ENCODE data around the gene ZDHHC17.
"Not testable (repeated sequence)": the region's sequence is repeated elsewhere in the genome, so short reads cannot be mapped to it uniquely, and the experiment has no call there.

Gene ZDHHC17, protein sequence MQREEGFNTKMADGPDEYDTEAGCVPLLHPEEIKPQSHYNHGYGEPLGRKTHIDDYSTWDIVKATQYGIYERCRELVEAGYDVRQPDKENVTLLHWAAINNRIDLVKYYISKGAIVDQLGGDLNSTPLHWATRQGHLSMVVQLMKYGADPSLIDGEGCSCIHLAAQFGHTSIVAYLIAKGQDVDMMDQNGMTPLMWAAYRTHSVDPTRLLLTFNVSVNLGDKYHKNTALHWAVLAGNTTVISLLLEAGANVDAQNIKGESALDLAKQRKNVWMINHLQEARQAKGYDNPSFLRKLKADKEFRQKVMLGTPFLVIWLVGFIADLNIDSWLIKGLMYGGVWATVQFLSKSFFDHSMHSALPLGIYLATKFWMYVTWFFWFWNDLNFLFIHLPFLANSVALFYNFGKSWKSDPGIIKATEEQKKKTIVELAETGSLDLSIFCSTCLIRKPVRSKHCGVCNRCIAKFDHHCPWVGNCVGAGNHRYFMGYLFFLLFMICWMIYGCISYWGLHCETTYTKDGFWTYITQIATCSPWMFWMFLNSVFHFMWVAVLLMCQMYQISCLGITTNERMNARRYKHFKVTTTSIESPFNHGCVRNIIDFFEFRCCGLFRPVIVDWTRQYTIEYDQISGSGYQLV

DNA sequence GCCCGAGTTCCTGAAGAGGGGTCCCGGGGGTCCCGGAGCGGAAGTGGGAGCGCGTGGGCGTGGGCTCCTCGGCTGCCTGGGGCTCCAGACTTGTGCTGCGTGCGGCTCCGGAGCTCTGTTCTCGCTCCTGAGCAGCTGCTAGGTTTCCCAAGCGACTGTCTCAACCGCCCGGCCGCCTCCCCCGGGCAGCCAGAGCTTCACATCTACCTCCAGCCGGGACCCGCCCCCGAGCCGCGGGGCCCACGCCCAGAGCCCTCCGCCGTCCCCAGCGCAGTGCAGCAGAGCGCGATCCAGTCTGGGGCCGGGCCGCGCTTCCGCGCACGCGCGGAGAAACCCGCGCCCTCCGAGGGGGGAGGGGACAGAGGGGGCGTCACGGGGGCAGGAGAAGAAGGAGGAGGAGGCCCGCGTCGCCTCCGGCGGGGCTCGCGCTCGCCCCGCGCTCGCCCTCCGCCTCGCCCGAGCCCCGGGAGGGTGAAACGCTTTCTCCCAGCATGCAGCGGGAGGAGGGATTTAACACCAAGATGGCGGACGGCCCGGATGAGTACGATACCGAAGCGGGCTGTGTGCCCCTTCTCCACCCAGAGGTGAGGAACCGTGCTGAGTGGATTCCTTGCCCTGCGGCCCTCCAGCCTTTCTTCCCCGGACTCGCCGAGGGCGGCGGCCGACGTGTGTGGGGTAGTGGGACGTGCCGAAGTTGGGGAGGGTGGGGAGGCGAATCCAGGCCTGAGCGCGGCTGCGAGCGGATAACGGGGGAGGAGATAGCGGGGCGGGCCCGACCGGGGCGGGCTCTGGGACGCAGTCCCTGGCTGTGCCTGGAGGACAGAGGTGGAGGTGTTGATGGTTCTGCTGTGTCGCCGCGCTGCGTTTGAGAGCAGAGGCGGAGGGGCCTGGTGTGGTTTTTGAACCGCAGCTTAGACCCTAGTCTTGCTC is at the start of gene ZDHHC17:
TSS of gene ZDHHC17 (plus strand) at position 370 of the 930 bp plus-strand sequence. CDS start at position 492, 122 bp downstream.
- peak; percentile 93 for DNase-seq

DNA sequence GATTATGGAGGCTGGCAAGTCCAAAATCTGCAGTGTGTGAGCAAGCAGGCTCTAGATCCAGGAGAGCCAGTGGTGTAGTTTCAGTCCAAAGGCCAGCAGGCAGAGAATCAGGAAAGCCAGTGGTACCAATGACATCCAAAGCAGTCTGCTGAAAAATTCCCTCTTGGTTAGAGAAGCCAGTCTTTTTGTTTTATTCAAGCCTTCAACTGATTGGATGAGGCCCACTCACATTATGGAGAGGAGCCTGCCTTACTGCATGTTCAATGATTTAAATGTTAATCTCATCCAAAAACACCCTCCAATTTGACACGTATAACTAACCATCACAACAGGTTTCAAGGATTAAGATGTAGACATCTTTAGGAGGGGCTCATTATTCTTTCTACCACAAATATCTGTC is 49.5 kb upstream of the ZDHHC17 start:
- no peak for DNase-seq

GRCh38 chr12:76714861-76715260 is 49.1 kb upstream of the ZDHHC17 start:
- no peak for DNase-seq

DNA sequence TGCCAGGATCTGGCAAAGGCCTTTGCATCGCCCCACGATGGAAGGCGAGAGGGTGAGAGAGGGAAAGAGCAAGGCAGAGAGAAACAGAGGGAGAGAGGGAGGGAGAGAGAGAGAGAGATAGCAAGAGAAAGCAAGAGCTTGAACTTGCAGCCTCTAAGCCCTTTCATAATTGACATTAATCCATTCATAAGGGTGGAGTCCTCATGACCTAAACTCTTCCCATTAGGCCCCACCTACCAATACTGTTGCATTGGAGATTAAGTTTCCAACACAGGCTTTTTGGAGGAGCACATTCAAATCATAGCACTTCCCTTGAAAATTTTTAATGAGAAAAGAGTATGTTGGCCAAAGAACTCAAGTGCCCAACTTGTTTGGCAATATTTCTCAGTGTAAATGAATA is 48.6 kb upstream of the ZDHHC17 start:
- DNase-seq = no peak

DNA sequence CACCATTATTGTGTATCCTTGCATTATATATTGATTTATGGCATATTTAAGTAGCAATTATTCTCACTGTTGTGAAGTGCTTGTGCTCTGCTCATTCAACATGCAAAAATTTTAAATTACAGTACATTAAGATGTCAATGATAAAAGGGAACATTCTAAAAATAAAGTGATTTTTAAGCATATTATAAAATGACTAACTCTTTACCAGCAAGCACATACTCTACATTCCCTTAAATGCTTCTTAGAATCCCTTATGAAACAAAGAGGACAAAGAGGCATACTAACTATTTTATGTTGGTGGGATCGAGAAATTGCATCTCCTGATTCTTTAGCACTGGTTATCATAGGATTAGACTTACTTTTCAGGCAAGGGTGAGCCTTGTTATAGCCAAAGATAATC is 46.6 kb upstream of the ZDHHC17 start:
- DNase-seq = no peak

- no peak for DNase-seq
Measured at GRCh38 chr12:76719171-76720041, 44.5 kb upstream of the ZDHHC17 start.

GRCh38 chr12:76720068-76720467 is 43.8 kb upstream of the ZDHHC17 start:
- no peak for DNase-seq

GRCh38 chr12:76726626-76727025 is 37.3 kb upstream of the ZDHHC17 start:
- no peak for DNase-seq

DNA sequence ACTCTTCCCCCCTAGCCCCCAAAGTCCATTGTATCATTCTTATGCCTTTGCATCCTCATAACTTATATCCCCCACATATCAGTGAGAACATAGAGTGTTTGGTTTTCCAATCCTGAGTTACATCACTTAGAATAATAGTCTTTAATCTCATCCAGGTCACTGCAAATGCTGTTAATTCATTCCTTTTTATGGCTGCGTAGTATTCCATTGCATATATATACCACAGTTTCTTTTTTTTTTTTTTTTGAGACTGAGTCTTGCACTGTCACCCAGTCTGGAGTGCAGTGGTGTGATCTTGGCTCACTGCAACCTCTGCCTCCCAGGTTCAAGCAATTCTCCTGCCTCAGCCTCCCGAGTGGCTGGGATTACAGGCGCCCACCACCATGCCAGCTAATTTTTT is 31.7 kb upstream of the ZDHHC17 start:
- not testable (repeated sequence) for DNase-seq

DNA sequence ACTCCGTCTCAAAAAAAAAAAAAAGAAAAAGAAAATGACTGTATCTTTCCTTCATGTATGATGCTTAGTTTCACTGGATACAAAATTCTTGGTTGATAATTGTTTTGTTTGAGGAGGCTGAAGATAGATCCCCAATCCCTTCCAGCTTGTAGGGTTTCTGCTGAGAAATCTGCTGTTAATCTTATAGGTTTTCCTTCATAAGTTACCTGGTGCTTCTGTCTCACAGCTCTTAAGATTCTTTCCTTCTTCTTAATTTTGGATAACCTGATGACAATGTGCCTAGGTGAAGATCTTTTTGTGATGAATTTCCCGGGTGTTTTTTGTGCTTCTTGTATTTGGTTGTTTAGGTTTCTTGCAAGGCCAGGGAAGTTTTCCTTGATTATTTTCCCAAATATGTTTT is 26.2 kb upstream of the ZDHHC17 start:
- DNase-seq = not testable (repeated sequence)

- DNase-seq = no peak
Measured at GRCh38 chr12:76738824-76739579, 24.9 kb upstream of the ZDHHC17 start.

- DNase-seq = no peak
Measured at GRCh38 chr12:76739896-76740295, 24.0 kb upstream of the ZDHHC17 start.

- DNase-seq = no peak
Measured at GRCh38 chr12:76740501-76740900, 23.4 kb upstream of the ZDHHC17 start.

DNA sequence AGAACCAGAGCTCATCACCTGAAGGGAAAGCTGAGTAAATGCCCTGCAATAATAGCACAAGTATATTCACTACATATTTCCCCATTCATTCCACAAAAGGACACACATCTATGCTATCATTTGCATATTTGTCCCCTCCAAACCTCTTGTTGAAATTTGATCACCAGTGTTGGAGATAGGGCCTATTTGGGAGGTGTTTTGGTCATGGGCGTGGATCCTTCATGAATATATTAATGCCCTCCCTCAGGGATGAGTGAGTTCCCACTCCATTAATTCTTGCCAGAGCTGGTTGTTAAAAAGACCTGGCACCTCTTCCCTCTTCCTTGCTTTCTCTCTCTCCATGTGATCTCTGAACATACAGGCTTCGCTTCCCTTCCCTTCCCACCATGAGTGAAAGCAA is 18.6 kb upstream of the ZDHHC17 start:
- no peak for DNase-seq

- no peak for DNase-seq
Measured at GRCh38 chr12:76746516-76746915, 17.4 kb upstream of the ZDHHC17 start.

- no peak for DNase-seq
Measured at GRCh38 chr12:76747245-76747644, 16.7 kb upstream of the ZDHHC17 start.

DNA sequence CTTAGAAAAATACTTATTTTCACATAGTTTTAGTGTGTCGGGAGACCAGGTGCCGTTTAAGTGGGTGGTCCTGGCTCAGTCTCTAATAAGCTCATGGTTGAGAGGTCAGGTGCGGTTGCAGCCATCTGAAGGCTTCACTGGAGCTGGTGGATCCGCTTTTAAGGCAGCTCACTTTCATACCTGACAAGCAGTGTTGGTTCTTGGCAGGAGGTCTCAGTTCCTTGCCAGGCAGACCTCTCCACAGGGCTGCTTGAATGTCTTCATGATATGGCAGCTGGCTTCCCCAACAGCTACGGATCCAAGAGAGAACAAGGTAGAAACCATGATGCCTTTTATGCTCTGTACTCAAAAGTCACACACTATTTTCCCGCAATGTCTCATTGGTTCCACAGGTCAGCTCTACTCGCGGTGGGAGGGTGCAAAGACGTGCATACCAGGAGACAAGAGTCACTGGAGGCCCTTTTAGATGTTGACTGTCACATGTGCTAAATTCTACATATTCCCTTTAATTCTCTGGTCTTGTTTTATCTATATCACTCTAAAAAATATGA is 8.0 kb upstream of the ZDHHC17 start:
- DNase-seq = no peak

DNA sequence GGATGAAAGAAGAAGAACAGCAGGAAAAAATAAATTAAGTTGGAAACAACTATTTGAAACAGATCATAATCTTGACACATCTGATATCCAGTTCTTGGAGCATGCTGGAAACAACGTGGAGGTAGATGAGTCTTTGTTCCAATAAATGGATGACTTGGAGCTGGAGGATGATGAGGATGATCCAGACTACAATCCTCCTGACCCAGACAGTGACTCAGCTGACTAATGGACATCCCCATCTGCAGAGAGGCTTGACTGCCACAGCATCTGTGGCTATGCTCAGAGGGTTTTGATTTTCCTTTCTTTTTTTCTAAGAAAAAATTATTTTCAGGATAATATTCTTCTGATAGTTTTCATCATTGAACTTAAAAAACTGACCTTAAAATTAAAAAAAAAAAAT is 6.2 kb upstream of the ZDHHC17 start:
- no peak for DNase-seq

DNA sequence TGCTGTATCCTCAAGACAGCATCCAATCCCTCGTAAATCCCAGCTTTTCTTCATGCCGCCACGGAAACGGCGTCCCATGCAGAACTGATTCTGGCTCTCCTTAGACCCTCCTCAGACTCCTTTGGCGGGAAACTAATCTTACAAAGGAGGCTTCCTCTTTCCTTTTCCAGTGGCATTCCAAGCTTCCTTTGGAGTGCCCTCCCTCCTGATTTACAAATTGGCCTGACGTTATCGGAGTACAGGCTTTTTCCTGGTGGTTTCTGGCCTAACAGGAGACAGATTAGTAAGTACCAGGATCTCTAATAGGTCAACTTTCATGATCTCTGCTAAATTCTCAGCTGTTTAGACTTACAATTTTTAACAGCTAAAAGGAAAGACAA is 1.3 kb upstream of the ZDHHC17 start:
- DNase-seq = no peak

GRCh38 chr12:76764856-76765255 is 941 bp downstream of the ZDHHC17 start:
- DNase-seq = no peak

GRCh38 chr12:76765598-76765997 is 1.7 kb downstream of the ZDHHC17 start:
- no peak for DNase-seq
